IMR-90 (cell line): Measurements from ENCODE around the gene NAA15. TPM values are rescaled to one million over a fixed set of nuclear protein-coding genes. Genes with fewer than 3 reads are reported as not detected.

Experiments used
- ATAC-seq: fragments of 200-7000 bp; cut with Tn5 transposase; 2 replicates; pipeline ENCODE4 v1.9.1; 2020; ENCODE audit warnings: low read depth, mild to moderate bottlenecking, moderate library complexity
- BruUV-seq: library from RNA; stranded (reverse); fragments of 400-500 nt; replicated peaks from 2 replicates; lab custom pipeline; 2021; lab: Mats Ljungman, UMichigan
- CTCF ChIA-PET: fragments of 300-600 bp; formaldehyde crosslinking; extraction: SDS; loops from one replicate; lab custom pipeline; 2021; ENCODE audit warnings: antibody characterized with exemption; lab: Yijun Ruan, JAX
- POLR2A ChIA-PET: fragments of 300-600 bp; sonication (Branson Sonifier 250); formaldehyde crosslinking; loops from one replicate; lab custom pipeline; 2022; ENCODE audit warnings: antibody characterized with exemption; ENCODE audit not compliant: unreplicated experiment; lab: Charles Lee
- DNase-seq: peaks from one replicate; pipeline ENCODE4 v3.0.0; 2013
- H2AFZ ChIP-seq: replicated peaks from 2 replicates; pipeline ENCODE3; 2013; ENCODE audit warnings: low read length, mild to moderate bottlenecking; ENCODE audit not compliant: poor library complexity
- H2AK5ac ChIP-seq: 2 replicates; pipeline ENCODE4 v1.6.1; 2013; ENCODE audit warnings: low read depth, low read length, inconsistent platforms
- H2AK9ac ChIP-seq: replicated peaks from 2 replicates; pipeline ENCODE3; 2013; ENCODE audit warnings: mild to moderate bottlenecking, low read depth, low read length, moderate library complexity; ENCODE audit not compliant: poor library complexity
- H2BK120ac ChIP-seq: 2 replicates; pipeline ENCODE4 v1.6.1; 2013; ENCODE audit warnings: low read depth, low read length, inconsistent platforms
- H2BK15ac ChIP-seq: 3 replicates; pipeline ENCODE4 v1.6.1; 2013; ENCODE audit warnings: low read depth, low read length, inconsistent platforms
- H2BK20ac ChIP-seq: 2 replicates; pipeline ENCODE4 v1.6.1; 2013; ENCODE audit warnings: low read depth, mild to moderate bottlenecking, inconsistent platforms, low read length, moderate library complexity
- H2BK5ac ChIP-seq: 2 replicates; pipeline ENCODE4 v1.6.1; 2013; ENCODE audit warnings: mild to moderate bottlenecking, low read depth, low read length, inconsistent platforms; ENCODE audit not compliant: poor library complexity, severe bottlenecking
- H3K14ac ChIP-seq: replicated peaks from 2 replicates; pipeline ENCODE4 v1.6.1; 2013; ENCODE audit warnings: low read depth, low read length, inconsistent platforms
- H3K18ac ChIP-seq: 2 replicates; pipeline ENCODE4 v1.6.1; 2013; ENCODE audit warnings: low read depth, low read length, control low read depth
- H3K23ac ChIP-seq: 2 replicates; pipeline ENCODE4 v1.6.1; 2013; ENCODE audit warnings: low read depth, low read length, inconsistent platforms
- H3K27ac ChIP-seq: 2 replicates; pipeline ENCODE4 v1.5.1; 2013; ENCODE audit warnings: mild to moderate bottlenecking, control low read depth, low read length; ENCODE audit not compliant: insufficient read depth
- H3K27me3 ChIP-seq: 2 replicates; pipeline ENCODE4 v1.6.1; 2013; ENCODE audit warnings: low read length; ENCODE audit not compliant: control insufficient read depth, insufficient read depth
- H3K36me3 ChIP-seq: 2 replicates; pipeline ENCODE4 v1.6.1; 2013; ENCODE audit warnings: low read length, mixed read lengths; ENCODE audit not compliant: control insufficient read depth, insufficient read depth
- H3K4ac ChIP-seq: 2 replicates; pipeline ENCODE4 v1.6.1; 2013; ENCODE audit warnings: low read depth, low read length, inconsistent platforms
- H3K4me1 ChIP-seq: 2 replicates; pipeline ENCODE4 v1.6.1; 2013; ENCODE audit warnings: low read length, mixed read lengths; ENCODE audit not compliant: control insufficient read depth, insufficient read depth
- H3K4me2 ChIP-seq: 2 replicates; pipeline ENCODE4 v1.6.1; 2013; ENCODE audit warnings: low read depth, mild to moderate bottlenecking, control low read depth, low read length, moderate library complexity
- H3K4me3 ChIP-seq: 2 replicates; pipeline ENCODE4 v1.5.1; 2013; ENCODE audit warnings: low read depth, mild to moderate bottlenecking, control low read depth, low read length, moderate library complexity; ENCODE audit not compliant: insufficient read depth
- H3K56ac ChIP-seq: 2 replicates; pipeline ENCODE4 v1.6.1; 2013; ENCODE audit warnings: low read length, inconsistent platforms; ENCODE audit not compliant: insufficient read depth; ENCODE audit errors: extremely low read depth
- H3K79me1 ChIP-seq, 2 experiments: 2 replicates each; pipeline ENCODE4 v1.6.1; 2013; ENCODE audit warnings: low read length in 2 of 2, inconsistent platforms in 1 of 2, low read depth in 1 of 2
- H3K9ac ChIP-seq: 2 replicates; pipeline ENCODE4 v1.6.1; 2013; ENCODE audit warnings: low read depth, low read length, control low read depth
- H3K9me1 ChIP-seq: 2 replicates; pipeline ENCODE4 v1.6.1; 2013; ENCODE audit warnings: low read length, inconsistent platforms; ENCODE audit not compliant: insufficient read depth
- H3K9me3 ChIP-seq: 2 replicates; pipeline ENCODE4 v1.6.1; 2013; ENCODE audit warnings: low read length; ENCODE audit not compliant: control insufficient read depth, insufficient read depth
- H4K20me1 ChIP-seq: 2 replicates; pipeline ENCODE4 v1.6.1; 2013; ENCODE audit warnings: low read length, inconsistent platforms; ENCODE audit not compliant: insufficient read depth
- H4K5ac ChIP-seq: 2 replicates; pipeline ENCODE4 v1.6.1; 2013; ENCODE audit warnings: mild to moderate bottlenecking, low read depth, low read length, control low read depth
- H4K8ac ChIP-seq, 2 experiments: 2 replicates each; pipeline ENCODE4 v1.6.1; 2013; ENCODE audit warnings: low read depth in 2 of 2, low read length in 2 of 2, control low read depth in 1 of 2, inconsistent platforms in 1 of 2
- H4K91ac ChIP-seq: 2 replicates; pipeline ENCODE4 v1.6.1; 2013; ENCODE audit warnings: low read depth, low read length, inconsistent platforms; ENCODE audit not compliant: insufficient read depth
- MAFK ChIP-seq: IDR thresholded peaks from 2 replicates; pipeline ENCODE4 v1.6.1; 2012; ENCODE audit warnings: low read depth, low read length, improper control_type of control experiment
- RAD21 ChIP-seq: IDR thresholded peaks from 2 replicates; pipeline ENCODE4 v1.6.1; 2012; ENCODE audit warnings: low read length, improper control_type of control experiment
- WGBS, 2 experiments: methylation state at CpG; one replicate each; pipeline versions ENCODE4 v1.1.5 to v1.1.7; 2013; ENCODE audit warnings: missing lambda C conversion rate in 2 of 2; ENCODE audit not compliant: insufficient read length in 1 of 2; ENCODE audit errors: extremely low coverage in 2 of 2; 5-methylcytosine and 5-hydroxymethylcytosine counted together
- dilution Hi-C: fragments of 300-500 bp; cut with HindIII; formaldehyde crosslinking; loops from one replicate; pipeline ENCODE4 v1.14.3; 2018; ENCODE audit warnings: low sequenced_read_pairs; ENCODE audit not compliant: unreplicated experiment
- in situ Hi-C: fragments of 300-500 bp; cut with MboI; formaldehyde crosslinking; loops from 3 replicates; pipeline ENCODE4 v1.14.3; 2019; ENCODE audit warnings: low sequenced_read_pairs, inconsistent platforms, mixed read lengths
- intact Hi-C: fragments of 100-400 bp; cut with micrococcal nuclease; formaldehyde crosslinking; loops from 2 replicates; pipeline ENCODE4 v1.10.0; 2022
- polyA plus RNA-seq, 3 experiments: library from polyadenylated mRNA; depleted of rRNA; stranded (reverse); fragments of >200 nt; gene quantifications; 2 replicates each; pipeline ENCODE4 v1.2.3, GENCODE V29; 2012; ENCODE audit warnings: low replicate concordance in 1 of 3
- total RNA-seq: library from RNA; depleted of rRNA; stranded (reverse); fragments of >200 nt; gene quantifications from 2 replicates; pipeline ENCODE4 v1.2.3, GENCODE V29; 2012

Gene NAA15
- total and polyA plus RNA-seq, 2 of the 4 experiments (the other 2 are of a cell fraction) = 11.0 to 43.4 TPM

DNA sequence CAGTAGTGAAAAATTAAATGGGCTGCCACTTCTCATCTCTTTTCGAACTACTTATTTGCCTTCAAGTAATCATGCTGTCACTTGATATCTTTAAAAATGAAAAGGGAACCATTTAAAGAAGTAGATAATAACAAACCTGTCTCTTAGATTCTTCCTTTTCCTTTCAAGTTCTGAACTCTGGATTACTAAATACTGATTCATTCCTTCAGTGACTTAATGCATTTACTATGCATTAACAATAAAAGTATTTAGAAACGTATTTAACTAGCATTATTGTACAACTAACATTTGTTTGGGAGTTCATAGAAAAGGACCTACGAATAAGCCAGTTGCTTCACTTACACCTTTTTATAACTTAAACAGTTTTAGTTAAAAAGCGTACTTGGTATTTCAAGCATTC lies 91.5 kb downstream of the NAA15 start:
- no peaks in the 10 kb centered on the region for H3K4me1 ChIP-seq
- H3K9me1 ChIP-seq = no peaks in the 10 kb centered on the region; the same call in 1 of the 2 replicates
- no CpG with 5 or more reads among the region's 4 CpGs for WGBS, 2 experiments
- no peak overlapping the region for H4K8ac ChIP-seq
- H2BK20ac ChIP-seq = no peak overlapping the region
- ATAC-seq (peak; percentile 54), DNase-seq (peak; percentile 56)
- peak overlapping the region; percentile 35; the same call in 1 of the 2 replicates for H3K4me2 ChIP-seq
- H3K23ac ChIP-seq = no peak overlapping the region
- no peak overlapping the region for H2AK9ac ChIP-seq
- no peak overlapping the region for H3K4me3 ChIP-seq
- no peak overlapping the region for H2BK120ac ChIP-seq
- no peak overlapping the region for H2BK15ac ChIP-seq
- H3K14ac ChIP-seq = no peak overlapping the region
- ChIA-PET CTCF (interaction anchor here (1.0 kb wide), 1 partner anchor 23 kb away, joined by 3 read pairs; no protein-coding TSS in a partner anchor), POLR2A (no interaction called here)
- H3K9ac ChIP-seq = no peak overlapping the region
- no peaks in the 10 kb centered on the region for H3K9me3 ChIP-seq
- dilution Hi-C loops (no loop called here), intact Hi-C loops (no loop called here), in situ Hi-C loops (no loop called here)
- H3K4ac ChIP-seq = peak overlapping the region; percentile 9; the same call in 1 of the 2 replicates
- TF ChIP-seq MAFK (no peak), RAD21 (no peak)
- no peak overlapping the region for H4K91ac ChIP-seq
- BruUV-seq = no TSS peak
- H2AK5ac ChIP-seq = no peak overlapping the region
- H3K79me1 ChIP-seq = peaks cover 3% of the 10 kb centered on the region in 2 experiments; a peak in 3 of 4 replicates
- H3K36me3 ChIP-seq = peaks cover 8% of the 10 kb centered on the region; the same call in 1 of the 2 replicates
- H4K20me1 ChIP-seq = no peaks in the 10 kb centered on the region
- H4K5ac ChIP-seq = no peak overlapping the region
- no peaks in the 10 kb centered on the region for H3K27me3 ChIP-seq
- H3K18ac ChIP-seq = no peak overlapping the region
- no peak overlapping the region for H3K27ac ChIP-seq
- no peak overlapping the region for H2AFZ ChIP-seq
- peak overlapping the region; percentile 68 for H2BK5ac ChIP-seq
- H3K56ac ChIP-seq = 0 out of 2 replicates have a peak overlapping the region, but pooled peaks have one; percentile 21
